Measurements from ENCODE around the gene HS6ST1. TPM values are rescaled to one million over a fixed set of nuclear protein-coding genes. Genes with fewer than 3 reads are reported as not detected.

The HS6ST1 gene
- total RNA-seq, 3 donors from 2014 or later = 15.7 to 38.6 (median 29.8) TPM

DNA sequence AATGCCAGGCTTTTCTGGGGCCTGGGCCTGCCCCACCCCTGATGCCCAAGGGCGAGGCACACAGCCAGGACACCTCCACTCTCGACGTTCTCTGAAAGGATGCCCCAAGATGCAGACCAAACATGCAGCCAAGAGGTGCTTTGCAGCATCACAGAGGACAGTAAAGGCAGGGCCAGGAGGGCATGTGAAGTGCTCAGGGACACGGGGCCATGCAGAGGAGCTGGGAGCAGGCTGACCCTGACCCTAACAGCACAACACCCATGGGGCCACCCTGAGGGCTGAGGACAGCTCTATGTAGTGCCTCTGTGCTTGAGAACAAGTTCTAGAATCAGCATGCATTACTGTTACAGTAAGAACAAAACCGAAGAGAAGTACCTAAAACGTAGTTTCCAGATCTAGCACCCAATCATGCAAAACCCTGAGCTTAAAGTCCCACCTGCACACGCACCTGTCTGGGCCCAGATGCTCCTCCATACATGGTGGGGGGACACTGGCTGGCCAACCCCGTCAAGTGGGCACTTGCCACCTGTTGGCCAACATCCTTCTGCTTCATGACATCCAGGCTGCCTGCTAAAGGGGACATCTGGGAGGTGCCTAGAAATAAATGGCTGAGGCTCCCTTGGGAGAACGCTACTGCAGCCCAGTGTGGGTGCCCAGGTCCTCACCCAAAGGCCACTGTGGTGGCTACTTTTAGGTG is 15.4 kb downstream of the HS6ST1 start:
- Histone ChIP-seq H3K27me3 (no peaks in the 10 kb centered on the region), H3K4me1 (peaks cover 44 to 60% of the 10 kb centered on the region in 2 donors), H3K4me3 (no peak overlapping the region), H3K27ac (peak overlapping the region; percentile 7 to 98), H3K9me3 (no peaks in the 10 kb centered on the region), H3K36me3 (no peaks in the 10 kb centered on the region)
- intact Hi-C loops (cut with DNase I; ENCODE audit: low total_unique reads) = no loop called here
- DNase-seq (ENCODE audit: low spot score in 2 of 2) = no peak
- TF ChIP-seq POLR2A (IDR thresholded peaks at IDR 0.05) (no peak), POLR2AphosphoS5 (IDR thresholded peaks at IDR 0.05) (no peak)
- TF ChIP-seq, protein P1, sequence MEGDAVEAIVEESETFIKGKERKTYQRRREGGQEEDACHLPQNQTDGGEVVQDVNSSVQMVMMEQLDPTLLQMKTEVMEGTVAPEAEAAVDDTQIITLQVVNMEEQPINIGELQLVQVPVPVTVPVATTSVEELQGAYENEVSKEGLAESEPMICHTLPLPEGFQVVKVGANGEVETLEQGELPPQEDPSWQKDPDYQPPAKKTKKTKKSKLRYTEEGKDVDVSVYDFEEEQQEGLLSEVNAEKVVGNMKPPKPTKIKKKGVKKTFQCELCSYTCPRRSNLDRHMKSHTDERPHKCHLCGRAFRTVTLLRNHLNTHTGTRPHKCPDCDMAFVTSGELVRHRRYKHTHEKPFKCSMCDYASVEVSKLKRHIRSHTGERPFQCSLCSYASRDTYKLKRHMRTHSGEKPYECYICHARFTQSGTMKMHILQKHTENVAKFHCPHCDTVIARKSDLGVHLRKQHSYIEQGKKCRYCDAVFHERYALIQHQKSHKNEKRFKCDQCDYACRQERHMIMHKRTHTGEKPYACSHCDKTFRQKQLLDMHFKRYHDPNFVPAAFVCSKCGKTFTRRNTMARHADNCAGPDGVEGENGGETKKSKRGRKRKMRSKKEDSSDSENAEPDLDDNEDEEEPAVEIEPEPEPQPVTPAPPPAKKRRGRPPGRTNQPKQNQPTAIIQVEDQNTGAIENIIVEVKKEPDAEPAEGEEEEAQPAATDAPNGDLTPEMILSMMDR (IDR thresholded peaks at IDR 0.05) = no peak

DNA sequence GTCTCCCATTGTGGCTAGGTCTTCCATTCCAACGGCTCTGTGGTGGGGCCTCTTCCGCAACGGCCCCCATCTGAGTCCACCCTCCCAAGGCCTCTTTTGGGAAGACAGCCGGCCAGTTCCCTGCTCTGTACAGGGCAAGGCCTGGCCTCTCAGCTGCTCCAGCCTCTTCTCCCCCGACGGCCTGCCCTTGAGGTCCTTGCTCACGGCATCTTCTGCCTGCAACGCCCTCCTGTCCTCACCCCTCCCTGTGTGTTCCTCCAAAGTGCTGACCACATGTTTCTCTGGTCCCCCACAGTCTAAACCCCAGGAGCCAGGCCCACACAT is 16.0 kb downstream of the HS6ST1 start:
- TF ChIP-seq POLR2A (IDR thresholded peaks at IDR 0.05) = no peak
- TF ChIP-seq POLR2AphosphoS5 (IDR thresholded peaks at IDR 0.05) = no peak
- TF ChIP-seq, protein P1 (IDR thresholded peaks at IDR 0.05) = no peak
- Histone ChIP-seq H3K4me3 (no peak overlapping the region), H3K27me3 (no peaks in the 10 kb centered on the region), H3K4me1 (peaks cover 39 to 56% of the 10 kb centered on the region in 2 donors), H3K27ac (peak overlapping the region; percentile 7 to 98), H3K36me3 (no peaks in the 10 kb centered on the region), H3K9me3 (no peaks in the 10 kb centered on the region)
- no peak for DNase-seq (ENCODE audit: low spot score in 2 of 2)
- intact Hi-C loops (cut with DNase I; ENCODE audit: low total_unique reads) = no loop called here

DNA sequence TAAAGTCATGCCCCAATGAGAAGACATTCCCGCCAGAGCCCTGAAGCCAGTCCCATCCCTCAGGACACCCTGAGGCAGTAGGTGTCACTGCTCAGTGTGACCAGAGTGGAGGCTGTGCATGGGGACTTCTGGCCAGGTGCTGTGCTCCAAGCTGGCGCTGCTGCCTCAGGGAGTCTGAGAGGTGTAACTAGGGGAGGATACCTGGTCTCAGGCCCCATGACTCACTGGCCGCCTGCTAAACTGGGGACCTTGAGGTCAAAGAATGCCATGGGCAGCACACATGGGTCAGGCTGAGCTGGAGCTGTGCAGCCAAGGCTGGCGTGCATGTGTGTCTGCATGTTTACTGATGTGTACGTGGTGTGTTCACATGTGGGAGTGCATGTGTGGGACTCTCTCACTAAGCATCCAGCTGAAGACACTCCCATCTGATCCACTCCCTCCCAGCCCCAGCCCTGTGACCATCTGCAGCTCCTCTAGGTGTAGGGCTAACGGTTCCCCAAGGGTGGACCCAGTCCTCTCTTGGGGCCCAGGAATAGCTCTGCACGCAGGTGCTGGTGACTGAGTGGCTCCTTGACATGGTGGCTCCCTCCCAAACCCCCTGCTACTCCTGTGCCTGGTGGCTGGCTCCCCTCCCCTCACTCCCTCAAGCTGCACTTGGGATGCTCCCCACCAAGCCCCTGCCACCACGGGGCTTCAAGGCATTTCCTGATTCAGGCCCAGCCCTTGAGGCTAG is 16.5 kb downstream of the HS6ST1 start:
- no peaks in the 10 kb centered on the region for H3K36me3 ChIP-seq
- intact Hi-C loops (cut with DNase I; ENCODE audit: low total_unique reads) = no loop called here
- peaks cover 33 to 51% of the 10 kb centered on the region in 2 donors for H3K4me1 ChIP-seq
- TF ChIP-seq, protein P1 (IDR thresholded peaks at IDR 0.05) = no peak
- no peak for TF ChIP-seq POLR2A (IDR thresholded peaks at IDR 0.05)
- TF ChIP-seq POLR2AphosphoS5 (IDR thresholded peaks at IDR 0.05) = no peak
- H3K27me3 ChIP-seq = no peaks in the 10 kb centered on the region
- H3K4me3 ChIP-seq = no peak overlapping the region
- peak overlapping the region; percentile 35 to 98 for H3K27ac ChIP-seq
- no peaks in the 10 kb centered on the region for H3K9me3 ChIP-seq
- no peak for DNase-seq (ENCODE audit: low spot score in 2 of 2)

DNA sequence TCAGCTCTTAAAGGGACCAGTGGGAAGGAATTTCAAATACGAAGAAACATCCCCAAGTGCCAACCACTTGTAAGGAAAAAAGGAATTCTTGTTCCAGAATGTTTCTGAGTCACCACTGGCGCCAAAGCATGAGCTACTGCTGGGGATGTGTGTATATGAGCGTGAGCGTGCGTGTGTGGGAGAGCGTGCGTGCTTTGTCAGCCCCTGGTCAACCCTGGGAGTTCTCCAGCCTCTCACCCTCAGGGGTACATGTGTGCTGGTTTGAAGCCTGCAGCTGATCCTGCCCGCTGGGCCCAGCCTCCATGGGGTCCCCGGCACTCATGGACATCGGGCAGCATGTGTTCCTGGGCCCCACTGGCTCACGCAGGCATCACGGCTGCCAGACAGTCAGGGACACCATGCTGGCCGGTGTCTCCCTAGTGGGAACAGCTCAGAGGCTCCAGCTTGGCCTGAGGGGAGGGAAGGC is 17.1 kb downstream of the HS6ST1 start:
- TF ChIP-seq POLR2A (IDR thresholded peaks at IDR 0.05) = no peak
- TF ChIP-seq POLR2AphosphoS5 (IDR thresholded peaks at IDR 0.05) = no peak
- TF ChIP-seq, protein P1 (IDR thresholded peaks at IDR 0.05) = no peak
- Histone ChIP-seq H3K9me3 (no peaks in the 10 kb centered on the region), H3K27ac (peak overlapping the region; percentile 35 to 98), H3K4me1 (peaks cover 27 to 44% of the 10 kb centered on the region in 2 donors), H3K36me3 (no peaks in the 10 kb centered on the region), H3K4me3 (no peak overlapping the region), H3K27me3 (no peaks in the 10 kb centered on the region)
- no peak for DNase-seq (ENCODE audit: low spot score in 2 of 2)
- intact Hi-C loops (cut with DNase I; ENCODE audit: low total_unique reads) = no loop called here

DNA sequence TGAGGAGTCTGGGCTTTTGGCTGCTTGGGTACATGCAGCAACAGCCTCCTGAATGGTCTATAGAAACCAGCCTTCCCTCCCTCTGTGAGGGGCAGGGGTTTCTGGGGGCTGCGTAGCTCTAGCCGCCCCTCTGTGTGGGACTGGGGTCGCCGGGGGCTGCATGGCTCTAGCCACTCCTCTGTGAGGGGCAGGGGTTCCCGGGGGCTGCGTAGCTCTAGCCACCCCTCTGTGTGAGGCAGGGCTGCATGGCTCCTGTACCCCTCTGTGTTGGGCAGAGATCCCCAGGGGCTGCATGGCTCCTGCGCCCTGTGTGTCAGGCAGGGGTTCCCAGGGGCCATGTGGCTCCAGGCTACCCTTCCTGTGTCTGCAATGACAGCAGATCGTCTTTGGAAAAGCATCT is 17.6 kb downstream of the HS6ST1 start:
- H3K36me3 ChIP-seq = no peaks in the 10 kb centered on the region
- peaks cover 22 to 41% of the 10 kb centered on the region in 2 donors for H3K4me1 ChIP-seq
- peak overlapping the region in 1 of 3 donors; percentile 33 for H3K4me3 ChIP-seq
- no peaks in the 10 kb centered on the region for H3K9me3 ChIP-seq
- H3K27me3 ChIP-seq = no peaks in the 10 kb centered on the region
- intact Hi-C loops (cut with DNase I; ENCODE audit: low total_unique reads) = no loop called here
- H3K27ac ChIP-seq = peak overlapping the region; percentile 29 to 58
- no peak for DNase-seq (ENCODE audit: low spot score in 2 of 2)
- TF ChIP-seq POLR2A (IDR thresholded peaks at IDR 0.05) (no peak), POLR2AphosphoS5 (IDR thresholded peaks at IDR 0.05) (no peak)
- TF ChIP-seq, protein P1 (IDR thresholded peaks at IDR 0.05) = no peak
